ENCODE results near the gene SUGP1.
"Not testable (repeated sequence)": the region's sequence is repeated elsewhere in the genome, so short reads cannot be mapped to it uniquely, and the experiment has no call there.

SUGP1 gene

GRCh38 chr19:19267305-19267704 lies 53.0 kb downstream of the SUGP1 start:
- no peak for DNase-seq (ENCODE audit: low read depth in 2 of 2)

- no peak for DNase-seq (ENCODE audit: low read depth in 2 of 2)
Measured at GRCh38 chr19:19263886-19264487, 56.3 kb downstream of the SUGP1 start.

DNA sequence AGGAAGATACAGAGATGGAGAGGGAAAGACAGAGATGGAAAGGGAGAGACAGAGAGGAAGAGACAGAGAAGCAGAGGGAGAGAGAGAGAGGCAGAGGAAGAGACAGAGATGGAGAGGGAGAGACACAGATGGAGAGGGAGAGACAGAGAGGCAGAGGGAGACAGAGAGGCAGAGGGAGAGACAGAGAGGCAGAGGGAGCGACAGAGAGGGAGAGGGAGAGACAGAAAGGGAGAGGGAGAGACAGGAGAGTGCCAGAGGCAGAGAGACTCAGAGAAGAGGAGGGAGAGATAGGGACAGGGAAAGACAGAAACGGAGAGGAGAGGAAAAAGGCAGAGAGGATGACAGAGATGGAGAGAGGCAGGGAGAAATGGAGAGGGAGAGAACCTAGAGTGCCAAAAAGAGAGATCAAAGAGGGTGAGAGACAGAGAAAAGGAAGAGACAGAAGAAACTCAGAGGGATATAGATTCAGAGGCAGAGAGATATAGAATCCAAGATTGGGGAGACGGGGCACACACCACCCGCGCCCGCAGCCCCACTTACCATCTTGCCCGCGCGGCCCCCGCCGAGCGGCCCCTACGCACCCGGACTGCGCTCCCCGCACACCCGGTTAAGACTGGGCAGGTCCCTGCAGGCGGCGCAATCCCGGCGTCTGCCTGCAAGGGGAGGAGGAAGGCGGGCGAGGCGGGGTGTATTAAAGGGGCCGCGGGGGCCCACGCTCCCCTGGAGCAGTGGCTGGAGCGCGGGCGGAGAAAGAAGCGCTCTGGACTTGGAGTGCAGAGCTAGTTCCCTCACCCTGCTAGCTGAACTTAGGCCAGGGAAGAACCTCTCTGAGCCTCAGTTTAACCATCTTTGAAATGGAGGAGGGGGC lies 57.9 kb downstream of the SUGP1 start:
- no peak for DNase-seq (ENCODE audit: low read depth in 2 of 2)

DNA sequence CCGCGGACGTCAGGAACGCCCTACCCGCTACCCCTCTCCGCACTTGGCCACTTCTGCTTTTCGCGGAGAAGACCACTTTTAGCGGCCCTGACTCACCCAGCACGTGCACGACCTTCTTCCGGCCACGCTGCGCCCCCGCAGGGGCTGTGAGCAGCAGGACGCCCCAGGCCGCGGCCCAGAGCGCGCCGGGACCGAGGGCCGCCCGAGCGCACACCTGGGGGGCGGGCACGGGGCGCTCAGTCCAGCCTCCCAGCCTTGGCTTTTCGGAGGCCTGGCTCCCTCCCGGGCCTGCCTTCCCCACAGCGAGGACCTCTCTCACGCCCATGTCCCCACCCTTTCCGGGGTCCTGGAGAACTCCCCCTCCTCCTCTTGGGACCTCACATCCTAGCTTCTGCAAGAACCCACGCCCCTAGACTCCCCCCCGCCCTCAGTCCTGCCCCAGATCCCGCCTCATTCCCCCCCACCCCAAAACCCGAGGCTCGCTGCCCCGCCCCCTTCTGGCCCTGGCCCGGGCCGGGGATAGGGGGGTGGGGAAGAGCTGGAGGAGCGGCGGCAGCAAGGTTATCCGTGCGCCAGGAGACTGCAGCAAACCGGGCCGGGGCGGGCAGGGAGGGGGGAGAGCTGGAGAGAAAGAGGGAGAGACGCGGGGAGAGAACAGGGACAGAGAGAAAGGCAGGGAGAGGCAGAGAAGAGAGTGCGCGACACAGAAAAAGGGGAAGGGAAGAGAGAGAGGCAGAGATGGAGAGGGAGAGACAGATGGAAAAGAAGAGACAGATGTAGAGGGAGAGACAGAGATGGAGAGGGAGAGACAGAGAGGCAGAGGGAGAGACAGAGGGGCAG lies 58.7 kb downstream of the SUGP1 start:
- no peak for DNase-seq (ENCODE audit: low read depth in 2 of 2)

DNA sequence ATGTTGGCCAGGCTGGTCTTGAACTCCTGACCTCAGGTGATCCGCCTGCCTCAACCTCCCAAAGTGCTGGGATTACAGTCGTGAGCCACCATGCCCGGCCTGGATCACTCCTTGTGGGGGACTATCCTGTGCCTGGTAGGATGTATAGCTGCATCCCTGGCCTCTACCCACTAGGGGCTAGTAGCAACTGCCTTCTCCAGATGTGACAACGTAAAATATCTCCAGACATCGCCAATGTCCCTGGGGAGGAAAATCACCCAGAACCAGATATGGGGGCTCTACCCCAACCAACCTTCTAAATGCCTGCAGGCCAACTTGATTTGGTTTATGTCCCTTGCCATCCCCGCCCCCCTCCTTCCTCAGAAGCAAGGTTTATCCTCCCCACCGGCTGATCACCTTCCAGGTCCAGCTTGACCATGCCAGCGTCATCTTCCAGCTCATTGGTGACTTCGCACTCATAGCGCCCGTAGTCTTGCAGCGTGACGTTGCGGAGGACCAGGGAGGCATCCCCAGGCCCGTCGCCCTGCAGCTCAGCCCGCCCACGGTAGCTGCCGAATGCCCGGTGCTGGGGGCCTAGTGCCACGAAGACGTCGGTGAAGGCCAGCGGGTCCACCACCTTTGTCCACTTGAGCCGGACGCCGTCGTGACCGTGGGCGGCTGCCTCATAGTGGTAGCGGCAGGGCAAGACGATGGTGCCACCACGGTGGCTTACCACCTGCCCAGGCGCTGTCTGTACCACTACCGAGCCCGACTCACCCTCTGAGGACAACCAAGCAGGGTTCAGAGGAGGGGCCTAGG lies 59.7 kb downstream of the SUGP1 start:
- no peak for DNase-seq (ENCODE audit: low read depth in 2 of 2)

DNA sequence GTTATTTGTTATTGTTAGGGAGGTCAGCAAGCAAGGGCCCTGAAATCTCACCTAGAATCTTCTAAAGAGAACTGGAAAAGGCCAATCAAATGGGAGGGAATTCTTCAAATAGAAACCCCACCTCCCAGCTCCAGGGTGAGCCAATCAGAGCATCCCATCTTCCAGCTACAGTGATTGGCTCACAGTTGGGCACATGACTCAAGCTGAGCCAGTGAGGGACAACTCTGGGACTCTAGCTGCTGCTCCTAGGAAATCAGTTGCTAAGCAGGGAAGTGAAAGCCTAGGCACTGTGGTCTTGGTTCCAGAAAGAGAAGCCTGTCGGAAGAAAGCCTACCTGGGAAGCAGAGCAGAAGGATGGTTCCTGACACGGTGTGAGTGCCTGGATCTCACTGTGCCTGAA lies 60.6 kb downstream of the SUGP1 start:
- no peak for DNase-seq (ENCODE audit: low read depth in 2 of 2)

DNA sequence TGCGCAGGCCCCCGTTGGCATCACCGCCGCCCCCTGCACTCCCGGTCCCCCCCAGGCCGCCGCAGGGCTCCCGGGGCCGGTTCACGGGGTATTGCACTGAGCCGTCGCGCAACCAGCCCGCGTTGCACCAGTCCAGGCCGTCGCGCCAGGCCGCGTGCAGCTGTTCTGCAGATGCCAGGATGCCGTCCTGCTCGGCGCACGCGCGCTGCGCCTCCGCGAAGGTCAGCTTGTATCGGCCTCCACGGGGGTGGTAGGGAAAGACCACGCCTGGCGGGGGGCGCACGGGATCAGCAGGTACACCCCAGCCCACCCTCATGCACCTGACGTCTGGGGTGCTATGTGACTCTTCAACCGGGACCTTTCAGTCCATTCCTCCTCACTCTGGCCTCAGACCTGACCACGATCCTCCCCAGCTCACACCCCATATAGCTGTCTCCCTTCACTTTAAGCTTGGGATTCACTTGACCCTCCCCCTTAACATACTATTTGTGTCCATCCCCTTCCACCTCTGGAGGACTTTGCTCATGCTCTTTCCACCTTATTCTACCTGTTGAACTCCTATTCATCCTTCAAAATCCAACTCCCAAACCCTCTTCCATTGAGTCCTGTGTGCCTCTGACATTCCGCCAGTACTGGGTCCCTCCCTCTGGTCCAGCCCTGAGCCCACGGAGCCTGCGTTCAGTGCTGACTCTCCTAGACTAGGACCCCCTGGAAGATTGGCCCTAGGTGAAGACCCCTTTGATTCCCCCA lies 61.5 kb downstream of the SUGP1 start:
- no peak for DNase-seq (ENCODE audit: low read depth in 2 of 2)

GRCh38 chr19:19257836-19258588 lies 62.3 kb downstream of the SUGP1 start:
- no peak for DNase-seq (ENCODE audit: low read depth in 2 of 2)

DNA sequence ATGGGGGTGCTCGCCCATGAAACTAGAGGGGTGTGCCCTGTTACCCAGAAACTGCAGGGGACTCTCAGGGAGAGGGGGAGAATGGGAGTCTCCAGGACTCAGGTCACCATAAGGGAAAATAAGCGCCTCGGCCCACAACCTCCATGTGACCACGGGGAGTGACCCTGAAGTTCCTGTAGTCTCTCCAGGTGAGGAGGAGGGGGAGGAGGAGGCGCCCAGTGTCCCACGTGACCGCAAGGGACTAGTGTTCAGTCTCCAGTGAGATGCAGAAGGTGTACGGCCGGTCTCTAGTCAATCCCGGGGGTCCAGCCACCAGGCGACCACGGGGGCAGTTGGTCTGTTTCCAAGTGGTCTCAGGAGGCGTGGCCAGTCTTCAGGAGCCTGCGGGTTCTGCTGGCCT lies 63.2 kb downstream of the SUGP1 start:
- DNase-seq (ENCODE audit: low read depth in 2 of 2), result no peak

GRCh38 chr19:19256072-19256969 lies 64.0 kb downstream of the SUGP1 start:
- DNase-seq (ENCODE audit: low read depth in 2 of 2), result no peak

DNA sequence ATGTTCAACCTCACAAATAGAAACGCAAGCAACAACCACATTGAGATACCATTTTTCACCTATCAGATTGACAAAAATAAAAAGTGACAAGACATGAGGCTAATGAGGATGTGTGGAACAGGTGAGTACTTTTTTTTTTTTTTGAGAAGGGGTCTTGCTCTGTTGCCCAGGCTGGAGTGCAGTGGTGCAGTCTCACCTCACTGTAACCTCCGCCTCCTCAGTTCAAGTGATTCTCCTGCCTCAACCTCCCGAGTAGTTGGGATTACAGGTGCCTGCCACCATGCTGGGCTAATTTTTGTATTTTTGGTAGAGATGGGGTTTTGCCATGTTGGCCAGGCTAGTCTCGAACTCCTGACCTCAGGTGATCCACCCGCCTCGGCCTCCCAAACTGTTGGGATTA lies 66.9 kb downstream of the SUGP1 start:
- not testable (repeated sequence) for DNase-seq (ENCODE audit: low read depth in 2 of 2)

DNA sequence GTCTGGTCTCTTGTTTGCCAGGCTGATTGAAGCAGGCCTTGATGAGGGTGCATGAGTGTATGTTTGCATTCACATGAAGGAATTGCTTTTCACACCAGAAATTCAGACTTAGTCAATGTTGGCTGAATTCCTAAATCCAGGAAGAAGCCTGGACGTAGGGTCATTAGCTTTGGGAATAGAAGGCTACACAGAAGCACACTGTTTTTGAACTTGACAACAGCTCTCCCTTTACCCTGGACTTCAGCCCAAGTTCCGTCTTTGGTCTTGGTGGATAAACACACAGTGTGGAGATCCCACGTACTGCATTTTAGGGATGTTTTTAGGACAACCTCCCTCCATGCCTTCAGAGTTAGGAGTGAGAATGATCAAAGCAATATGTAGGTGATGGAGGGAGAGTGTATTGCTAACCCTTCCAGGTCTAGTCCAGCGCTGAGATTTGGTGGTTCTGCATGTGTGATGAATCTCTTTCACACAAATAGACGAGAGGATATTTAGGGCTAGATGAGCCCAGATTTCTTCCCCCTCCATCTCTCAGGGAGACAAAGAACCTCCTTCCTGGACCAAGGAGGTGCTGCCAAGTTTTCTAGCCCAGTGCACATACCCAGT lies 70.0 kb downstream of the SUGP1 start:
- DNase-seq (ENCODE audit: low read depth in 2 of 2), result no peak

GRCh38 chr19:19240476-19240875 lies 79.8 kb downstream of the SUGP1 start:
- no peak for DNase-seq (ENCODE audit: low read depth in 2 of 2)

DNA sequence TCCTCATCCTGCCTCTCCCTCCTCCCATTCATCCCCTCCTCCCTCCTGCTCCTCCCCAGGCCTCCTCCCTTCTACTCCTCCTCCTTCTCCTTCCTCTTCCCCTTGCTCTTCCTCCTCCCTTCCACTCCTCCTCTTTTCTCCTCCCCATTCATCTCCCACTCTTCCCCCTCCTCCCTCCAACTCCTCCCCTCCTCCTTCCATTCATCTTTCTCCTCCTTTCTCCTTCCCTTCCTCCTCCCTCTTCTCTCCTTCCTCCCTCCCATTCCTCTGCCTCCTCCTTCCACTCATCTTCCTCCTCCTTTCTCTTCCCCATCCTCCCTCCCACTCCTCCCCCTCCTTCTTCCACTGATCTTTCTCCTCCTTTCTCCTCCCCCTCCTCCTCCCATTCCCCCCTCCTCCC lies 80.6 kb downstream of the SUGP1 start:
- no peak for DNase-seq (ENCODE audit: low read depth in 2 of 2)

- no peak for DNase-seq (ENCODE audit: low read depth in 2 of 2)
Measured at GRCh38 chr19:19238126-19238894, 82.0 kb downstream of the SUGP1 start.

DNA sequence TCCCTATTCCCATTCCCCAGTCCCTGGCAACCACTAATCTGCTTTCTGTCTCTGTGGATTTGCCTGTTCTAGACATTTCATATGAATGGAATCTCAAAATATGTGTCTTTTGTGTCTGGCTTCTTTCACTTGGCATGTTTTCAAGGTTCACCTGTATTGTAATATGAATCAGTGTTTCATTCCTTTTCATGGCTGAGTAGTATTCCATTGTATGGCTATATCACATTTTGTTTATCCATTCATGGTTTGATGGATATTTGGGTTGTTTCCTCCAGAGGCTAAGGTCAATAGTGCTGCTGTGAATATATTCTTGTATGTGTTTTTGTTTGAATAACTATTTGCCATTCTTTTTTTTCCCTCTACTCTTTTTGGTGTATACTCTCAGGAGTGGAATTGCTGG lies 84.1 kb downstream of the SUGP1 start:
- DNase-seq (ENCODE audit: low read depth in 2 of 2), result no peak

DNA sequence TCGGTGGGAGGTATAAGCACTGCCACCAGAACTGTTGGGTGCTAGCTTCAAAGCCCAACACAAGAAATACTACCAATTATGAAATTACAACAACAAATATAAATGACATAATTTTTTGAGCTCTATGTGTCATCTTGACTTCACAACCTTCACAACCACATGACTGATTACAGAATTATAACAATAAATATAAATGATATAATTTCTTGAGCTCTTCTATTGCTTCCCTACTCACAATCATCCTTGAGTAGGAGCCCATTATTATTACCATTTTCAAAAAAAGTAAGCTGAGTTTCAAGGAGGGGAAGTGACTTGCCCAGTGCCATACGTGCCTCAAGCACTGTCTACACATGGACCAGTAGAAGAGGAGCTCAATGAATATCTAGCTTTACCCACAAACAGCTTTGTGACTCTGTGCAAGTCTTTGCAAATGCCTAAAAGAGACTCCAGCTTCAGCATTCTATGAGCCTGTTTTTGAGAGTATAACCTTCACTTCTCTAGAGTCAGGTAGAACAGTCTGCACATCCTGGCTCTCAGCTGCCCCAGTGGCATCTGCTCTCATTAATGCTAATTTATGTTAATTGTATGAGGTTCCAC lies 86.0 kb downstream of the SUGP1 start:
- no peak for DNase-seq (ENCODE audit: low read depth in 2 of 2)
